Activated CD8-positive, alpha-beta T cell treated with anti-CD3 and anti-CD28 coated beads for 36 hours (primary cell): Measurements from ENCODE around the gene CDKAL1. TPM values are rescaled to one million over a fixed set of nuclear protein-coding genes. Genes with fewer than 3 reads are reported as not detected.

Experiments
- ATAC-seq: fragments of 200-7000 bp; cut with Tn5 transposase; one replicate; pipeline ENCODE4 v1.10.0; 2021; ENCODE audit warnings: mild to moderate bottlenecking, moderate library complexity
- CTCF ChIA-PET: fragments of 350-600 bp; sonication (Branson Sonifier 250); formaldehyde crosslinking; loops from one replicate; lab custom pipeline; 2021; ENCODE audit warnings: antibody characterized with exemption; lab: Charles Lee
- POLR2A ChIA-PET: fragments of 350-600 bp; sonication (Branson Sonifier 250); formaldehyde crosslinking; loops from one replicate; lab custom pipeline; 2021; ENCODE audit warnings: antibody characterized with exemption; lab: Charles Lee
- DNase-seq: peaks from one replicate; pipeline ENCODE4 v3.0.0-alpha.2; 2020
- H3K27ac Mint-ChIP-seq: one replicate; pipeline ENCODE4 v1.8.0; 2021; ENCODE audit warnings: mild to moderate bottlenecking, mixed read lengths
- H3K27me3 Mint-ChIP-seq: one replicate; pipeline ENCODE4 v1.8.0; 2021; ENCODE audit warnings: mixed read lengths
- H3K36me3 Mint-ChIP-seq: one replicate; pipeline ENCODE4 v1.8.0; 2021; ENCODE audit warnings: low read depth, mixed read lengths
- H3K4me1 Mint-ChIP-seq: one replicate; pipeline ENCODE4 v1.8.0; 2021; ENCODE audit warnings: low read depth, mixed read lengths
- H3K4me3 Mint-ChIP-seq: one replicate; pipeline ENCODE4 v1.8.0; 2021; ENCODE audit warnings: mild to moderate bottlenecking, moderate library complexity, mixed read lengths
- H3K9me3 Mint-ChIP-seq: one replicate; pipeline ENCODE4 v1.8.0; 2021; ENCODE audit warnings: mixed read lengths
- CTCF ChIP-seq: fragments of 200-600 bp; IDR thresholded peaks from one replicate; pipeline ENCODE4 v1.8.0; 2022; ENCODE audit warnings: antibody characterized with exemption, mild to moderate bottlenecking
- intact Hi-C: fragments of 100-400 bp; cut with micrococcal nuclease; formaldehyde crosslinking; loops from one replicate; pipeline ENCODE4 v1.10.0; 2022
- total RNA-seq, 2 experiments: library from RNA; stranded (reverse); gene quantifications; one replicate each; pipeline ENCODE4 v1.2.3, GENCODE V29; 2021

Gene CDKAL1
- total RNA-seq, 2 experiments from 2014 or later = 21.6 to 23.6 TPM

GRCh38 chr6:20532881-20533280, 1.4 kb upstream of the CDKAL1 start:
- Mint-ChIP-seq H3K9me3 (no peaks in the 10 kb centered on the region), H3K4me3 (no peak overlapping the region), H3K36me3 (peaks cover 11% of the 10 kb centered on the region), H3K27me3 (peaks cover 1% of the 10 kb centered on the region), H3K4me1 (peaks cover 31% of the 10 kb centered on the region), H3K27ac (no peak overlapping the region)
- no peak for TF ChIP-seq CTCF
- POLR2A ChIA-PET = interaction anchor here (0.6 to 3.1 kb wide), 3 partner anchors 9 to 128 kb away, joined by 3 to 11 read pairs (median 3); no protein-coding TSS in a partner anchor
- DNase-seq (no peak), ATAC-seq (no peak)
- intact Hi-C loops = no loop called here
- CTCF ChIA-PET = interaction anchor here (1.0 to 3.6 kb wide), 2 partner anchors 128 to 243 kb away, joined by 3 to 22 read pairs; no protein-coding TSS in a partner anchor

DNA sequence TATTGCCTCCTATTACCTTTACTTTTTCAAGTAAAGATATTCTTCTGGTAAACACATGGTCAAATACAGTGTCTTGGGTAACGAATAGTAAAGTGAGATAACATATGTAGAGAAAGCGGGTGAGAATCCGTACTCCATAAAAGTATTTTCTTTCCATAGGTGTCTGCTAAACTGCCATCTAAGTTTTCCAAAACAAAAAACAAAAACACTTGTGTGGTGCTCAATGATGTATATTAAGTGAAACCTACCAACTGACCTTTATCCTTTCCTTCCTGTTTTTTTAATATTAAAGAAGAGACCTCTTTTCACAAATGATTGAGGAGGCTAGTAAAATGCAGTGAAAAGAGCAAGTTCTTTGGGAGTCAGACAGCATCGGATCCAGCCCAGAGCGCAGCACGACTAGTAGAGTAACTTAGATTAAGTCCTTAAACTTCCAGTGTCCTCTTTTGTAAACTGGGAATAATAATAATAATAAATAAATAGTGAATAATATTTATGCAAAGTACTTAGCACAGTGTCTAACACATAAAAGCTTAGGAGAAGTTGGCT, 437 bp upstream of the CDKAL1 start:
- H3K36me3 Mint-ChIP-seq = peaks cover 12% of the 10 kb centered on the region
- H3K9me3 Mint-ChIP-seq = no peaks in the 10 kb centered on the region
- peak; percentile 29 for DNase-seq
- ATAC-seq = no peak
- H3K27ac Mint-ChIP-seq = peak overlapping the region; percentile 94
- TF ChIP-seq CTCF = no peak
- CTCF ChIA-PET = interaction anchor here (0.5 to 3.6 kb wide), 4 partner anchors 10 to 244 kb away, joined by 3 to 22 read pairs (median 3); no protein-coding TSS in a partner anchor
- POLR2A ChIA-PET = interaction anchor here (0.5 to 3.1 kb wide), 6 partner anchors 10 to 349 kb away, joined by 3 to 11 read pairs (median 4); no protein-coding TSS in a partner anchor
- peak overlapping the region; percentile 97 for H3K4me3 Mint-ChIP-seq
- H3K27me3 Mint-ChIP-seq = peaks cover 1% of the 10 kb centered on the region
- peaks cover 33% of the 10 kb centered on the region for H3K4me1 Mint-ChIP-seq
- intact Hi-C loops = no loop called here

DNA sequence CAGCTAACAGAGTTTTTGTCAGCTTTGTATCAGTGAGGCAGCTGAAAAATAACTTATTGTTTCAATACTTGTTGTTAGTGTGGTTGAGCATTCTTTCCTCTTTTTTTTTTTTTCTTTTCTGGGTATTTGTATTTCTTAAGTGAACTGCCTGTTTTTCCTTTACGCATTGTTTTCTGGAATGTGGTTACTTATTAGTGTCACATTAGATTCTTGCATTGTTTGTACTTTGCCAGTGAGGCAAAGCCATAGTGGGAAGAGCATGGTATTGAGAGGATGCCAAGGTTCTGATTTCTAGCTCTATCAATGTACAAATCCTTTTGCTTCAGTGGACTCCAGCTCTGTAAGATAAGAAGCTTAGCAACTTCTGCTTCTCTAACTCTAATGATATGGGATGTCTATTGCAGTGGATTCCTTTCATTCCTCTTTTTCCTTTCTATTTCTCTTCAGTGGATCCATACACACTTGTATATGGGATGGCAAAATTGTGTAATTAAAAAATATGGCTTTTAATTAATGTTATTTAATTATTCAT, 3.9 kb downstream of the CDKAL1 start:
- no peak overlapping the region for H3K4me3 Mint-ChIP-seq
- intact Hi-C loops = no loop called here
- H3K27ac Mint-ChIP-seq = no peak overlapping the region
- no peaks in the 10 kb centered on the region for H3K9me3 Mint-ChIP-seq
- DNase-seq = no peak
- no peaks in the 10 kb centered on the region for H3K27me3 Mint-ChIP-seq
- TF ChIP-seq CTCF = no peak
- CTCF ChIA-PET = interaction anchor here (0.7 to 1.4 kb wide), 4 partner anchors 12 to 219 kb away, joined by 3 to 5 read pairs (median 3); no protein-coding TSS in a partner anchor
- peaks cover 58% of the 10 kb centered on the region for H3K4me1 Mint-ChIP-seq
- H3K36me3 Mint-ChIP-seq = peaks cover 29% of the 10 kb centered on the region
- ATAC-seq = no peak
- POLR2A ChIA-PET = interaction anchor here (0.7 to 0.9 kb wide), 2 partner anchors 12 to 18 kb away, joined by 3 to 4 read pairs; no protein-coding TSS in a partner anchor

- H3K27ac Mint-ChIP-seq = no peak overlapping the region
- DNase-seq (no peak), ATAC-seq (no peak)
- peaks cover 29% of the 10 kb centered on the region for H3K36me3 Mint-ChIP-seq
- CTCF ChIA-PET = interaction anchor here (0.8 to 1.1 kb wide), 2 partner anchors 12 to 18 kb away, joined by 3 read pairs; no protein-coding TSS in a partner anchor
- H3K4me3 Mint-ChIP-seq = no peak overlapping the region
- POLR2A ChIA-PET = interaction anchor here (0.9 kb wide), 1 partner anchor 12 kb away, joined by 4 read pairs; no protein-coding TSS in a partner anchor
- H3K27me3 Mint-ChIP-seq = no peaks in the 10 kb centered on the region
- H3K4me1 Mint-ChIP-seq = peaks cover 57% of the 10 kb centered on the region
- no peaks in the 10 kb centered on the region for H3K9me3 Mint-ChIP-seq
- TF ChIP-seq CTCF = no peak
- intact Hi-C loops = no loop called here
These were observed 4.7 kb downstream of the CDKAL1 start for GRCh38 chr6:20538907-20539306.

- no peak for TF ChIP-seq CTCF
- ChIA-PET CTCF (interaction anchor here (1.1 kb wide), 1 partner anchor 17 kb away, joined by 3 read pairs; no protein-coding TSS in a partner anchor), POLR2A (no interaction called here)
- ATAC-seq = no peak
- Mint-ChIP-seq H3K36me3 (peaks cover 29% of the 10 kb centered on the region), H3K4me1 (peaks cover 59% of the 10 kb centered on the region), H3K27me3 (no peaks in the 10 kb centered on the region), H3K27ac (no peak overlapping the region), H3K4me3 (no peak overlapping the region), H3K9me3 (no peaks in the 10 kb centered on the region)
- no peak for DNase-seq
- intact Hi-C loops = no loop called here
These were observed 5.1 kb downstream of the CDKAL1 start for GRCh38 chr6:20539387-20539786.
